IPS-15b (cell line): ENCODE results near the gene PUSL1.

Experiments
- H3K27me3 ChIP-seq: one replicate; pipeline ENCODE4 v1.6.1; 2013; ENCODE audit warnings: low read length; ENCODE audit not compliant: control insufficient read depth, insufficient read depth
- H3K36me3 ChIP-seq: one replicate; pipeline ENCODE4 v1.6.1; 2013; ENCODE audit warnings: low read length; ENCODE audit not compliant: control insufficient read depth, insufficient read depth
- H3K4me1 ChIP-seq: one replicate; pipeline ENCODE4 v1.6.1; 2013; ENCODE audit warnings: mild to moderate bottlenecking, low read length; ENCODE audit not compliant: control insufficient read depth, insufficient read depth
- H3K4me3 ChIP-seq: one replicate; pipeline ENCODE4 v1.5.1; 2013; ENCODE audit warnings: low read depth, low read length
- H3K9ac ChIP-seq: one replicate; pipeline ENCODE4 v1.6.1; 2013; ENCODE audit warnings: low read depth, mild to moderate bottlenecking, low read length
- H3K9me3 ChIP-seq: one replicate; pipeline ENCODE4 v1.6.1; 2013; ENCODE audit warnings: mild to moderate bottlenecking, low read length; ENCODE audit not compliant: control insufficient read depth, insufficient read depth

The PUSL1 gene

GRCh38 chr1:1281533-1282321 lies 26.7 kb upstream of the PUSL1 start:
- no peaks in the 10 kb centered on the region for H3K4me1 ChIP-seq
- H3K9ac ChIP-seq: no peak overlapping the region
- H3K27me3 ChIP-seq: no peaks in the 10 kb centered on the region
- no peaks in the 10 kb centered on the region for H3K9me3 ChIP-seq
- H3K36me3 ChIP-seq: no peaks in the 10 kb centered on the region
- H3K4me3 ChIP-seq: no peak overlapping the region

DNA sequence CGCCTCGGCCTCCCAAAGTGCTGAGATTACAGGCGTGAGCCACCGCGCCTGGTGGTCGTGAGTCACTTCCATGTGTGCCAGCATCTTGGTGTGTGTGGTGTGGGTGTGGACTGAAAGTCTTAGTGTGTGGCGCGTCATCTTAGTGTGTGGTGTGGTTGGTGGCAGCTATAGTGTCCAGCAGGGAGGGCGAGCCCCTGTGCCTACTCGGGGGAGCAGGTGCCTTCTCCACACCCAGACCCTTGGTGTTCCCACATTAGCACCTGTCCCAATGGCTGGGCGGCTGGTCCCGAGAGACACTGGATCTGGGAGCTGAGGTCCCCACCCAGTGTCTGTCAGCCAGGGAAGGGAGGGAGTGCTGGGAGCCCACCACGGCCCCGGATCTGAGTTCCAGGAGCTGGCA lies 25.4 kb upstream of the PUSL1 start:
- Histone ChIP-seq H3K4me3 (no peak overlapping the region), H3K36me3 (no peaks in the 10 kb centered on the region), H3K9ac (no peak overlapping the region), H3K27me3 (no peaks in the 10 kb centered on the region), H3K9me3 (no peaks in the 10 kb centered on the region), H3K4me1 (no peaks in the 10 kb centered on the region)

GRCh38 chr1:1283821-1284220 lies 24.6 kb upstream of the PUSL1 start:
- H3K9ac ChIP-seq: no peak overlapping the region
- H3K4me3 ChIP-seq: no peak overlapping the region
- H3K4me1 ChIP-seq: no peaks in the 10 kb centered on the region
- no peaks in the 10 kb centered on the region for H3K27me3 ChIP-seq
- H3K36me3 ChIP-seq: no peaks in the 10 kb centered on the region
- no peaks in the 10 kb centered on the region for H3K9me3 ChIP-seq

GRCh38 chr1:1284221-1285101 lies 23.9 kb upstream of the PUSL1 start:
- Histone ChIP-seq H3K36me3 (no peaks in the 10 kb centered on the region), H3K9ac (no peak overlapping the region), H3K27me3 (no peaks in the 10 kb centered on the region), H3K9me3 (no peaks in the 10 kb centered on the region), H3K4me1 (no peaks in the 10 kb centered on the region), H3K4me3 (no peak overlapping the region)

DNA sequence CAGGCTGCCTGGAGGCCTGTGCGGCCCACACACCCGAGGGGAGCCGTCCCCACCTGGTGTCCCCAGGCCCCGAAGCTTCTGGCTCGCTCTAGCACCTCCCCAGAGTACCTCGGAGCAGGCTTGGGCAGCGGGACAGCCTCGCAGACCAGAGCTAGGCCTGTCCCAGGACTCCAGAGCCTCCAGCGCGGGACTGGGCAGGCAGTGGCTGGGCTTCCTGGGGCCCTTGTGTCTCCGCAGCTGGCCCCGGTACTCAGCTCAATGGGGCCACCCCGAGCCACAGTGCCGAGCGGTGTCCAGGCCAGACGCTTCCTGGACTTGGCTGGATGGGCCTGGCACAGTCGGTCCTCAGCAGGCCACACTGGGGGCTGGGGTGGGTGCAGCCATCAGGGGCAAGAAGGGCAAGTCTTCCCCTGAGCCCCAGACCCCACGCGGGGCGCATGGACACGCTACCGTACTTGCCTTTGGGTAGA lies 23.3 kb upstream of the PUSL1 start:
- Histone ChIP-seq H3K4me1 (no peaks in the 10 kb centered on the region), H3K36me3 (no peaks in the 10 kb centered on the region), H3K4me3 (no peak overlapping the region), H3K9ac (no peak overlapping the region), H3K9me3 (no peaks in the 10 kb centered on the region), H3K27me3 (no peaks in the 10 kb centered on the region)

GRCh38 chr1:1285611-1286311 lies 22.6 kb upstream of the PUSL1 start:
- no peaks in the 10 kb centered on the region for H3K36me3 ChIP-seq
- H3K4me3 ChIP-seq: no peak overlapping the region
- H3K4me1 ChIP-seq: no peaks in the 10 kb centered on the region
- H3K9me3 ChIP-seq: no peaks in the 10 kb centered on the region
- H3K27me3 ChIP-seq: no peaks in the 10 kb centered on the region
- H3K9ac ChIP-seq: no peak overlapping the region

DNA sequence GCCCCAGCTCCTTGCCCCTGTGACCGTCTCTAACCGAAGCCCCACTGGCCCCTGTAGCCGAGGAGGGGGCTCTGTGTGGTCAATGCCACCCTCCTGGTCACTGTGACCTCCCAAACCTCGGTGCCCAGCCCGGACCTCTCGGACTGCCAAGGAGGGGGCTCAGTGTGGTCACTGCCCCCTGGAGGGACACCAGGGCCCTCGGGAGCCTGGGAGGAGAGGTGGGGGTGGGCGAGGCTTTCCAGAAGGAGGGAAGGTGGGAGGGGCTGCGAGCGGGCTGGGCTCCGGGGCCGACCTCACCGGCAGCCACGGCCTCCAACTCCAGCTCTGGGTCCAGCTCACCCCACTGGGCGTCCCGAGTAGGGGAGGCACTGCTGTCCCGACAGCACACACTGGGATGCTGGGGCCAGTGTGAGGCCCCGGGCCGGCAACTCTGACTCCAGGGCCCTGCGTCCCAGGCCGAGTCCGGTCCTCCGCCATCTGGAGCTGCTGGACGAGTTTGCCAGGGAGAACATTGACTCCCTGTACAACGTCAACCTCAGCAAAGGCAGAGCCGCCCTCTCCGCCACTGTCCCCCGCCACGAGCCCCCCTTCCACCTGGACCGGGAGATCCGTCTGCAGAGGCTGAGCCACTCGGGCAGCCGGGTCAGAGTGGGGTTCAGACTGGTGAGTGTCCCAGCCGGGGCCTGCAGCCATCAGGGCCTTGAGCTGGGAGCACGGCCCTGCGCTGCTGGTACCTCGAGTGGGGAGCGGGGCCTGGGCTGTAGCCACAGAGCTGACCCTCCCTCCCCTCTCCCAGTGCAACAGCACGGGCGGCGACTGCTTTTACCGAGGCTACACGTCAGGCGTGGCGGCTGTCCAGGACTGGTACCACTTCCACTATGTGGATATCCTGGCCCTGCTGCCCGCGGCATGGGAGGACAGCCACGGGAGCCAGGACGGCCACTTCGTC lies 21.8 kb upstream of the PUSL1 start:
- H3K4me3 ChIP-seq: no peak overlapping the region
- no peaks in the 10 kb centered on the region for H3K4me1 ChIP-seq
- H3K27me3 ChIP-seq: no peaks in the 10 kb centered on the region
- no peaks in the 10 kb centered on the region for H3K9me3 ChIP-seq
- H3K9ac ChIP-seq: no peak overlapping the region
- no peaks in the 10 kb centered on the region for H3K36me3 ChIP-seq

GRCh38 chr1:1287288-1288110 lies 20.9 kb upstream of the PUSL1 start:
- H3K27me3 ChIP-seq: no peaks in the 10 kb centered on the region
- H3K9me3 ChIP-seq: no peaks in the 10 kb centered on the region
- no peak overlapping the region for H3K4me3 ChIP-seq
- no peaks in the 10 kb centered on the region for H3K36me3 ChIP-seq
- H3K9ac ChIP-seq: no peak overlapping the region
- H3K4me1 ChIP-seq: no peaks in the 10 kb centered on the region

DNA sequence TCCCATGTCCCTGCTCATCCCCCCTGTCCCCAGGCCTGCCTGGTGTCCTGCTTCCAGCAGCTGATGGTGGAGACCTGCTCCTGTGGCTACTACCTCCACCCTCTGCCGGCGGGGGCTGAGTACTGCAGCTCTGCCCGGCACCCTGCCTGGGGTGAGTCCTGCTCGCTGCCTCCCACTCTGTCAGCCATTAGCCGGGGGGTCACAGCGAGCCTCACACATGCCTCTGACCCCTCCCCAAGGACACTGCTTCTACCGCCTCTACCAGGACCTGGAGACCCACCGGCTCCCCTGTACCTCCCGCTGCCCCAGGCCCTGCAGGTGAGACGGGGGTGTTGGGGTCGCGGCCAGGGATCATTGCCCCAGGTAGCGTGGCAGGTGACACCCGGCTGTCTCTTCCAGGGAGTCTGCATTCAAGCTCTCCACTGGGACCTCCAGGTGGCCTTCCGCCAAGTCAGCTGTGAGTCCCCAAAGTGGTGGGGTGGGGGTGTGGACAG lies 18.1 kb upstream of the PUSL1 start:
- Histone ChIP-seq H3K9ac (no peak overlapping the region), H3K9me3 (no peaks in the 10 kb centered on the region), H3K4me3 (no peak overlapping the region), H3K27me3 (no peaks in the 10 kb centered on the region), H3K4me1 (no peaks in the 10 kb centered on the region), H3K36me3 (no peaks in the 10 kb centered on the region)

DNA sequence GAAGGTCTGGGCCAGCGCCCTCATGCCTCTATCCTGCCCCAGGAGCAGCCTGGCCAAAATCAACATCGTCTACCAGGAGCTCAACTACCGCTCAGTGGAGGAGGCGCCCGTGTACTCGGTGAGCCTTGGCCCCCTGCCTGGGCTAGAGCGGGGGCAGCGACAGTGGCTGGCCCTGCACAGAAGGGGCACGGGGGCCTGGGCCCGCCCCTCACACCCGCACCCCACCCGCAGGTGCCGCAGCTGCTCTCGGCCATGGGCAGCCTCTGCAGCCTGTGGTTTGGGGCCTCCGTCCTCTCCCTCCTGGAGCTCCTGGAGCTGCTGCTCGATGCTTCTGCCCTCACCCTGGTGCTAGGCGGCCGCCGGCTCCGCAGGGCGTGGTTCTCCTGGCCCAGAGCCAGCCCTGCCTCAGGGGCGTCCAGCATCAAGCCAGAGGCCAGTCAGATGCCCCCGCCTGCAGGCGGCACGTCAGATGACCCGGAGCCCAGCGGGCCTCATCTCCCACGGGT lies 17.3 kb upstream of the PUSL1 start:
- Histone ChIP-seq H3K9me3 (no peaks in the 10 kb centered on the region), H3K4me1 (no peaks in the 10 kb centered on the region), H3K4me3 (no peak overlapping the region), H3K36me3 (peaks cover 6% of the 10 kb centered on the region), H3K27me3 (no peaks in the 10 kb centered on the region), H3K9ac (no peak overlapping the region)
